Kidney (tissue), 14 donors: ENCODE results near the gene FBXO5. TPM values are rescaled to one million over a fixed set of nuclear protein-coding genes. Genes with fewer than 3 reads are reported as not detected.
"Not testable (repeated sequence)": the region's sequence is repeated elsewhere in the genome, so short reads cannot be mapped to it uniquely, and the experiment has no call there.

Experiments used
- DNase-seq, 5 donors: peaks; one replicate each; pipeline ENCODE4 v3.0.0-alpha.2; 2013 to 2020
- FAIRE-seq: peaks from 2 replicates; lab custom pipeline; 2012; peaks lifted over from hg19 to GRCh38; lab: Jason Lieb, UNC
- H3K27ac ChIP-seq, 2 donors: one replicate each; pipeline ENCODE4 v1.7.0; 2013; ENCODE audit warnings: low read depth in 2 of 2, low read length in 2 of 2, inconsistent platforms in 1 of 2
- H3K27me3 ChIP-seq: one replicate; pipeline ENCODE4 v1.7.1; 2013; ENCODE audit warnings: low read length, inconsistent platforms; ENCODE audit not compliant: control insufficient read depth, insufficient read depth
- H3K36me3 ChIP-seq, 3 donors: one replicate each; pipeline versions ENCODE4 v1.7.0 to v1.7.1; 2013; ENCODE audit warnings: low read length in 3 of 3, control low read depth in 1 of 3, inconsistent platforms in 1 of 3; ENCODE audit not compliant: insufficient read depth in 3 of 3, control insufficient read depth in 2 of 3
- H3K4me1 ChIP-seq, 3 donors: one replicate each; pipeline versions ENCODE4 v1.7.0 to v1.7.1; 2013; ENCODE audit warnings: low read length in 3 of 3, inconsistent platforms in 1 of 3, low read depth in 1 of 3; ENCODE audit not compliant: control insufficient read depth in 2 of 3, insufficient read depth in 2 of 3
- H3K4me3 ChIP-seq, 3 donors: one replicate each; pipeline versions ENCODE4 v1.7.0 to v1.8.1; 2013; ENCODE audit warnings: low read length in 3 of 3, control low read depth in 1 of 3, inconsistent platforms in 1 of 3
- H3K9ac ChIP-seq, 3 donors: one replicate each; pipeline versions ENCODE4 v1.7.0 to v1.7.1; 2013; ENCODE audit warnings: low read length in 3 of 3, control low read depth in 1 of 3, inconsistent platforms in 1 of 3
- H3K9me3 ChIP-seq, 3 donors: one replicate each; pipeline versions ENCODE4 v1.7.0 to v1.7.1; 2013; ENCODE audit warnings: low read length in 3 of 3, control low read depth in 1 of 3, inconsistent platforms in 1 of 3; ENCODE audit not compliant: control insufficient read depth in 2 of 3, insufficient read depth in 1 of 3
- CTCF ChIP-seq: IDR thresholded peaks from 3 replicates; pipeline ENCODE4 v1.5.1; 2012; ENCODE audit warnings: mild to moderate bottlenecking, moderate library complexity, borderline replicate concordance; ENCODE audit not compliant: insufficient read depth; ENCODE audit errors: extremely low read depth
- intact Hi-C: fragments of 100-400 bp; cut with DNase I; formaldehyde crosslinking; loops from one replicate; pipeline ENCODE4 v1.11.1; 2022
- polyA plus RNA-seq: library from polyadenylated mRNA; stranded (reverse); fragments of 350-450 nt; fragmentation: Illumina TruSeq; extraction: RNeasy Lipid Tissue Mini Kit (QIAGEN cat#74804); gene quantifications from one replicate; pipeline ENCODE4 v1.2.3, GENCODE V29; 2014; ENCODE audit warnings: low read depth, low replicate concordance; ENCODE audit not compliant: insufficient read depth
- total RNA-seq: library from RNA; stranded (reverse); fragmentation: NEBNext Ultra II Directional; extraction: Animal tissue kit (Norgen Biotek cat#: 25700); gene quantifications from one replicate; pipeline ENCODE4 v1.2.1, GENCODE V29; 2021
- donor health status: control.
- donor health status: control.
- donor health status: control.
- donor health status: control.
- donor health status: control.
- donor health status: DM: yes; HTN: yes; CAD: no.
- donor health status: Normal renal cell carcinoma (clear cell type).

FBXO5 gene
- total and polyA plus RNA-seq, 2 donors from 2014 or later, result 1.8 to 4.5 TPM

- Histone ChIP-seq H3K36me3 (no peaks in the 10 kb centered on the region), H3K4me3 (peak overlapping the region; percentile 98 to 100 (median 99)), H3K27me3 (no peaks in the 10 kb centered on the region), H3K4me1 (peaks cover 2 to 17% (median 7%) of the 10 kb centered on the region in 3 donors), H3K9me3 (no peaks in the 10 kb centered on the region), H3K9ac (peak overlapping the region; percentile 26 to 85 (median 57)), H3K27ac (peak overlapping the region; percentile 68 to 85)
- intact Hi-C loops, result no loop called here
- DNase-seq (peak in 2 of 5 donors; percentile 39 to 47), FAIRE-seq (no peak)
- no peak for TF ChIP-seq CTCF
Observed at GRCh38 chr6:153003366-153003690, 20.5 kb upstream of the FBXO5 start.

GRCh38 chr6:153002613-153003365 is 19.9 kb upstream of the FBXO5 start, which contains the start of gene MTRF1L:
MTRF1L (minus strand) TSS chr6:153002709; CDS start chr6:153002685, 24 bp downstream.
- peaks cover 2 to 17% (median 7%) of the 10 kb centered on the region in 3 donors for H3K4me1 ChIP-seq
- H3K36me3 ChIP-seq, result no peaks in the 10 kb centered on the region
- no peaks in the 10 kb centered on the region for H3K27me3 ChIP-seq
- peak within 1 kb of the TSS; percentile 98 to 100 (median 99) for H3K4me3 ChIP-seq
- H3K9me3 ChIP-seq, result no peaks in the 10 kb centered on the region
- H3K9ac ChIP-seq, result peak within 1 kb of the TSS; percentile 85 to 92 (median 87)
- intact Hi-C loops, result no loop called here
- DNase-seq (peak; percentile 96 to 99 (median 97)), FAIRE-seq (no peak)
- H3K27ac ChIP-seq, result peak within 1 kb of the TSS; percentile 68 to 85
- no peak for TF ChIP-seq CTCF

- peak in 4 of 5 donors; percentile 30 to 63 (median 52) for DNase-seq
- H3K27me3 ChIP-seq, result no peaks in the 10 kb centered on the region
- no peak for TF ChIP-seq CTCF
- peaks cover 0 to 6% (median 0%) of the 10 kb centered on the region in 3 donors for H3K36me3 ChIP-seq
- peaks cover 2 to 17% (median 7%) of the 10 kb centered on the region in 3 donors for H3K4me1 ChIP-seq
- peak overlapping the region; percentile 85 to 92 (median 87) for H3K9ac ChIP-seq
- no peak for FAIRE-seq
- H3K4me3 ChIP-seq, result peak overlapping the region; percentile 94 to 100 (median 99)
- intact Hi-C loops, result no loop called here
- no peaks in the 10 kb centered on the region for H3K9me3 ChIP-seq
- peak overlapping the region; percentile 59 to 78 for H3K27ac ChIP-seq
Observed at GRCh38 chr6:153001767-153002612, 19.1 kb upstream of the FBXO5 start.

- H3K27ac ChIP-seq, H3K27me3 ChIP-seq, H3K9me3 ChIP-seq, FAIRE-seq, DNase-seq, intact Hi-C loops, H3K36me3 ChIP-seq, H3K9ac ChIP-seq: not testable (repeated sequence)
- H3K4me1 ChIP-seq, result peaks cover 2 to 17% (median 7%) of the 10 kb centered on the region in 3 donors
- peak overlapping the region in 1 of 3 donors; percentile 100 for H3K4me3 ChIP-seq
Observed at GRCh38 chr6:153000790-153001189, 17.9 kb upstream of the FBXO5 start.
